ENCODE data around the gene RAP1GAP2.

The RAP1GAP2 gene

DNA sequence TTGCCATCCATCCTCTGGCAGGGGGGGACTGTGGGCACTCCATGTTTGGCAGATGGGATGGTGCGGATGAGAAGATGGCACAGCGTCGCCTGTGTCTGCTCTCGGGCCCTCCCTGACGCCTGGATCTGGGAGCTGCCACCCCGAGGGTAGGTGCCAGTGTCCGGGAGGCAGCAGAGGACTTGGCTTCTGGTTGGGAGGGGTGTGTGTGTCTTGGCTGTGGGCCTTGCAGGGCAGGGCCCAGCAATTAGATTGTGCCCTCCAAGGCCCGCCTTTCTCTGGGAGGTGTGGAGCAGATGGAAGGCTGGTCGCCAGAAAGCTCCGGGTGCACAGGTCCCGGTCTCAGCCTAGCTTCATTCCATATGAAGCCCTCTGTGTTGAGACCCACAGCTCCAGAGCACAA is 1.4 kb downstream of the RAP1GAP2 start:
- peaks cover 17% of the 10 kb centered on the region for H3K27me3 Mint-ChIP-seq (ENCODE audit: low read depth)
- no peak for DNase-seq (ENCODE audit: low spot score)
- peak overlapping the region; percentile 42 for H3K27ac Mint-ChIP-seq
- no peaks in the 10 kb centered on the region for H3K9me3 Mint-ChIP-seq
- H3K36me3 Mint-ChIP-seq (ENCODE audit: low read depth) = peaks cover 49% of the 10 kb centered on the region
- peaks cover 56% of the 10 kb centered on the region for H3K4me1 Mint-ChIP-seq (ENCODE audit: low read depth)
- peak overlapping the region; percentile 91 for H3K4me3 Mint-ChIP-seq

DNA sequence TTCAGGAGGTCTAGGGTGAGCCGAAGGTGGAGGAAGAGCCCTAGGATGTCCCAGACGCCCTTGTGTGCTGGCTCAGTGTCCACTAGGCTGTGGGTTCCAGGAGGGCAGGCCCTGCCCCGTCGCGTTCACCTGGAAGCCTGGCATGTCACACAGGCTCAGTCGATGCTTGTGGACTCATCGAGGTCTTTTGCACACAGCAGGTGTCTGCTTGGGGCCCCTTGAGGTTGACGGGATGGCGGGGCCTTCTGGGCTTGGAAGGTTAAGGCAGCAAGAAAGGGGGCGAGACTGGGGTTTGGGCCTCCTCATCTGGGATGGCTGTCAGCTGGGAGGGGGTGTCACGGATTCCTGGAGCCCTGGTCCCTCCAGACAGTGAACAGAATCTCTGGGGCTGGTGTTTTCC is 1.9 kb downstream of the RAP1GAP2 start:
- Mint-ChIP-seq H3K4me3 (peak overlapping the region; percentile 91), H3K27ac (no peak overlapping the region), H3K27me3 (ENCODE audit: low read depth) (peaks cover 15% of the 10 kb centered on the region), H3K9me3 (no peaks in the 10 kb centered on the region), H3K36me3 (ENCODE audit: low read depth) (peaks cover 54% of the 10 kb centered on the region), H3K4me1 (ENCODE audit: low read depth) (peaks cover 57% of the 10 kb centered on the region)
- no peak for DNase-seq (ENCODE audit: low spot score)

DNA sequence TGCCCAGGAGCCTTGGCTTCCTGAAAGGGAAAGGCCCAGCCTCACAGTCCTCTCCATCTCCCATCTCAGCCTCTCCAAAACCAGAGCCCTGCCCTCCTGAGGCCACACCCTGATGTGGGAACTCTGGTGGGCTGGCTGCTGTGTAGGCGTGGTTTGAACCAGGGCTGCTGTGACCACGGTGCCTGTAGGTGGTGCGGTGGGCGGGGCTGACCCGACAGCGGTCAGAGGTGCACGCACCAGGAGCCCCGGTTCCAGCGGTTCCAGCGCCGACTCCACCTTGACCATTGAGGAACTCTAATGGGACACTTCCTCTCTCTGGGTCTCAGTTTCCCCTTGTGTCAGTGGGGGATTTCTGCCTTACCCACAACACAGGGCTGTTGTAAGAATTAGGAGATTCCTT is 2.4 kb downstream of the RAP1GAP2 start:
- H3K27ac Mint-ChIP-seq = no peak overlapping the region
- no peak for DNase-seq (ENCODE audit: low spot score)
- H3K36me3 Mint-ChIP-seq (ENCODE audit: low read depth) = peaks cover 58% of the 10 kb centered on the region
- H3K4me1 Mint-ChIP-seq (ENCODE audit: low read depth) = peaks cover 52% of the 10 kb centered on the region
- no peaks in the 10 kb centered on the region for H3K9me3 Mint-ChIP-seq
- H3K27me3 Mint-ChIP-seq (ENCODE audit: low read depth) = peaks cover 15% of the 10 kb centered on the region
- H3K4me3 Mint-ChIP-seq = no peak overlapping the region

DNA sequence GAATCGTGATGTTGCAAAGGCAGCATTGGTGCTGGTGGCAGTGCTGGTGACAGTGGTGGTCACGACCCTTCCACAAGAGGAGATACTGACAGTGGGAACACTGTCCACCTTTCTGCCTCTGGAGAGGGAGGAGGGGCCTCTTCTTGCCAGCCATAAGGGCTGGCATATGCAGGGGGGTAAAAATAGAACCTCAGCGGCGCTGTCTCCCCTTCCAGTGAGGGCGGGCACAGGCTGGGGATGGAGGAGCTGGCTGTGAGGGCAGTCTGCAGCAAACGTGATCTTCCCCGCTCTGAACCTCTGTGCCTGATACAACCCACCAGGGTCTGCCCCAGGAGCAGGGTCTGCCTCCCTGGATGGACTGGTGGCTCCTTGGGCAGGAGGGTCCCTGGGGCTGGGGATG is 3.4 kb downstream of the RAP1GAP2 start:
- no peak for DNase-seq (ENCODE audit: low spot score)
- H3K27me3 Mint-ChIP-seq (ENCODE audit: low read depth) = peaks cover 12% of the 10 kb centered on the region
- H3K4me3 Mint-ChIP-seq = peak overlapping the region; percentile 8
- H3K4me1 Mint-ChIP-seq (ENCODE audit: low read depth) = peaks cover 43% of the 10 kb centered on the region
- no peaks in the 10 kb centered on the region for H3K9me3 Mint-ChIP-seq
- H3K27ac Mint-ChIP-seq = no peak overlapping the region
- H3K36me3 Mint-ChIP-seq (ENCODE audit: low read depth) = peaks cover 64% of the 10 kb centered on the region

DNA sequence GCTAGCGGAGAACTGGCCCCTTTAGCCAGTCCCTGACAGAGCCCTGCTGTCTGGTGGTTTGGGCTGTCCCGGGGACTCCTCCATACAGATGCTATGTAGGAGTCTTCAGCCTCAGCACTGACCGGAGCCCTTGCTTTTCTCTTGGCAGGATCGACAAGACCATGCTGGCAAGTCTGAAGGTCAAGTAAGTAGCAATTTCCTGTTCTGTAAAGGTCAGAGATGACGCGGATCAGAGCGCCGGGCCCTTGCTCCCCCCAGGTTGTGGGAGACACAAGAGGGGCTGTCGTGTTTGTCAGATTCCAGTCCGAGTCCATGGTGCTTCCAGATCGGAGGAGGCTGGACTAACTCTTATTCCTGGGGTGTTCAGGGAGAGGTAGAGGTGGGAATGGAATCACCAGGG is 4.1 kb downstream of the RAP1GAP2 start:
- DNase-seq (ENCODE audit: low spot score) = no peak
- Mint-ChIP-seq H3K4me3 (no peak overlapping the region), H3K27ac (no peak overlapping the region), H3K4me1 (ENCODE audit: low read depth) (peaks cover 39% of the 10 kb centered on the region), H3K27me3 (ENCODE audit: low read depth) (peaks cover 10% of the 10 kb centered on the region), H3K9me3 (no peaks in the 10 kb centered on the region), H3K36me3 (ENCODE audit: low read depth) (peaks cover 67% of the 10 kb centered on the region)

DNA sequence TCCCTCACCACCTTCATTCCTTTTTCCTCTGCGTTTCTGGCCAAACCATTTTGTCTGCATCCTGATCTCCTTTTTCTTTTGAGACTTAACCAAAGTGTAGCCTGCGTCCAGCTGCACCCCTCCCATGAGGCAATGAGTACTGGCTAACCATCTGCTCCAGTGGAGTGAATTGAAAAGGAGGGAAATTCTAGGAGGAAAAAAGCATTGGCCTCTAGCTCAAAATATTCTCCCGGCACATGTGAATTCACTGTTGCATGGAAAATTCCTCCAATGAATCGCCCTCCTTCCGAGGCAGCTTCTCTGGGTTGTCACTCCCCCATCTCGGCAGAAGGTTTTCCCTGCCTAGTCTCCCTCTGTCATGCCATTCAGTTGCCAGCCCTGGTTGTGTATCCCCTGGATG is 5.6 kb downstream of the RAP1GAP2 start:
- H3K27me3 Mint-ChIP-seq (ENCODE audit: low read depth) = peaks cover 1% of the 10 kb centered on the region
- H3K4me3 Mint-ChIP-seq = no peak overlapping the region
- no peaks in the 10 kb centered on the region for H3K9me3 Mint-ChIP-seq
- H3K36me3 Mint-ChIP-seq (ENCODE audit: low read depth) = peaks cover 60% of the 10 kb centered on the region
- H3K27ac Mint-ChIP-seq = no peak overlapping the region
- peaks cover 30% of the 10 kb centered on the region for H3K4me1 Mint-ChIP-seq (ENCODE audit: low read depth)
- no peak for DNase-seq (ENCODE audit: low spot score)

DNA sequence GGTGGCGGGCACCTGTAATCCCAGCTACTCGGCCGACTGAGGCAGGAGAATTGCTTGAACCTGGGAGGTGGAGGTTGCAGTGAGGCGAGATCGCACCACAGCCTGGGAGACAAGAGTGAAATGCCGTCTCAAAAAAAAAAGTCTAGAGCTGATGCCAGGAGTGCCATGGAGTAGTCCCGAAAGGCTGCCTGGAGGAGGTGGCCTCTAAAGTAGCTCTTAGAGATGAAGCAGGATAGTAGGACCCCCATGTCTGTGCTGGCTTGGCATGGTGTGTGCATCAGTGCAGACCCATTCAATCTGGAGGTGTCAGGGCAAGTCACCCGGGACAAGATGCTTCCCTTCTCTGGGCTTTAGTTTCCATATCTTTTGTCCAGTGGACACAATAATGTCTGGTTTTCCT is 6.3 kb downstream of the RAP1GAP2 start:
- Mint-ChIP-seq H3K27me3 (ENCODE audit: low read depth) (no peaks in the 10 kb centered on the region), H3K36me3 (ENCODE audit: low read depth) (peaks cover 53% of the 10 kb centered on the region), H3K4me1 (ENCODE audit: low read depth) (peaks cover 26% of the 10 kb centered on the region), H3K27ac (no peak overlapping the region), H3K4me3 (no peak overlapping the region), H3K9me3 (no peaks in the 10 kb centered on the region)
- no peak for DNase-seq (ENCODE audit: low spot score)

DNA sequence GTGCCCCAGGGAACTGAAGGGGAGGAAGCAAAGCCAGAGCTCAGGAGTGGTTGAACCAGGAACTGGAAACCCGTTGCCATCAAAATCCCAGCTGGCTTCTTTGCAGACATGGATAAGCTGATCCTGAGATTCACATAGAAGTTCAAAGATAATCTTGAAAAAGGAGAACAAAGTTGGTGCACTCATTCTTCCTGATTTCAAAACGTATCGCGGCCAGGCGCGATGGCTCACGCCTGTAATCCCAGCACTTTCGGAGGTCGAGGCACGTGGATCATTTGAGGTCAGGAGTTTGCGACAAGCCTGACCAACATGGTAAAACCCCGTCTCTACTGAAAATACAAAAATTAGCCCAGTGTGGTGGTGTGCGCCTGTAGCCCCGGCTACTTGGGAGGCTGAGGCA is 7.1 kb downstream of the RAP1GAP2 start:
- no peak for DNase-seq (ENCODE audit: low spot score)
- Mint-ChIP-seq H3K9me3 (no peaks in the 10 kb centered on the region), H3K27me3 (ENCODE audit: low read depth) (no peaks in the 10 kb centered on the region), H3K4me3 (no peak overlapping the region), H3K36me3 (ENCODE audit: low read depth) (peaks cover 48% of the 10 kb centered on the region), H3K27ac (no peak overlapping the region), H3K4me1 (ENCODE audit: low read depth) (peaks cover 18% of the 10 kb centered on the region)

DNA sequence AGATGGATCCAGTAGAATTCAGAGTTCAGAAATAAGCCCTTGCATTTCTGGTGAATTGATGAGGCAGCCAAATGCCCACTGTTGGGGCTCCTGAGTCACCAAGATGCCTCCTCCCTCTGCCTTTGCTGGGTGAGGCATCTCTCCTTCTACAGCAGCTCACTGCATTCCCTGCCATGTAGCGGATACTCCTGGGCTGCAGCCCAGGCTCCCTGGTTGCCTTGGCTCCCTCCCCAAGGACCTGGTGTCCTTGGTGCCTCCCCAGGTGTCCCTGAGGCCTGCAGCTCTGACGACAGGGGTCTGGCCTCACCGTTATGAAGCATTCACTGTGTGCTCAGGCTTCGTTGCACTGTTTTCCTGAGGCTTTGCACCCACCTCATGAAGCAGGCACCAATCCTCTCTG is 7.7 kb downstream of the RAP1GAP2 start:
- Mint-ChIP-seq H3K9me3 (no peaks in the 10 kb centered on the region), H3K4me1 (ENCODE audit: low read depth) (peaks cover 16% of the 10 kb centered on the region), H3K27me3 (ENCODE audit: low read depth) (no peaks in the 10 kb centered on the region), H3K4me3 (no peak overlapping the region), H3K36me3 (ENCODE audit: low read depth) (peaks cover 50% of the 10 kb centered on the region), H3K27ac (no peak overlapping the region)
- no peak for DNase-seq (ENCODE audit: low spot score)

DNA sequence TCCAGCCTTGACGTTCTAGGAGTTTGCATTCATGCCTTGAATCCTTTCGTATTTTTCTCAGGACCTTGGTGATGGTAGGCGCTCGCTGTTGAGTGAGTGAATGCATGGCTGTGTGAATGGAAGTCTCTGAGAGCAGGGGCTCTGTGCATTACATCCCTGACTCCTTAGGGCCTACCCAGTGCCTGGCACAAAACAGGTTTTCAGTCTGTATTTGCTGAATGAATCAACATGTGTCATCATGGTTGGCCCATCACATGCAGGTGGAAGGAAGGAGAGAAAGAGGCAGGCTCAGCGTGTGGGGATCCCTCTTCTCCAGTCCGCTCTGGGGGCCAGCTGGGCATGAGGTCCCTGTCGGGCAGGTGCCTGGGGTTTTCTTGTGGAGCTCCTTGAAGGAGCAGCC is 8.7 kb downstream of the RAP1GAP2 start:
- Mint-ChIP-seq H3K36me3 (ENCODE audit: low read depth) (peaks cover 43% of the 10 kb centered on the region), H3K4me3 (no peak overlapping the region), H3K9me3 (no peaks in the 10 kb centered on the region), H3K27me3 (ENCODE audit: low read depth) (no peaks in the 10 kb centered on the region), H3K27ac (no peak overlapping the region), H3K4me1 (ENCODE audit: low read depth) (peaks cover 11% of the 10 kb centered on the region)
- DNase-seq (ENCODE audit: low spot score) = no peak

DNA sequence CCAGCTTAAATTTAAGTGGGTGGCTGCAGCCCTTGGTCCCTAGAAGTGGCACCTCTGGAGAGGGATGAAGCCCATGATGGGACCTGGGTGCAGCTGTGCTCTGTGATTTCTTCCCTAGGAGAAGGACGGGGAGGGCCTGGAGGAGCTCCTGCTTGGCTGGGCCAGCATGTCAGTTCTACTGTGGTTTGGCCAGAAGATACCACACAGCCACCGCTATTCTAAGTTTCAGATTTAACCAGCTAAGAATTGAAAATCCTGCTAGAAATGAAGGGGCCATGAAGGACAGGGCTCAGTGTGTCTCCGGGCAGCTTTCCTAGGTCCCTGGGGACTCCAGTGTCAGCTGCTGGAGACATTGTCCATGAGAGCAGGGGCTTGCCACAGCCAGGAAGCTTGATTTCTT is 9.7 kb downstream of the RAP1GAP2 start:
- no peak for DNase-seq (ENCODE audit: low spot score)
- Mint-ChIP-seq H3K27me3 (ENCODE audit: low read depth) (no peaks in the 10 kb centered on the region), H3K4me3 (no peak overlapping the region), H3K27ac (no peak overlapping the region), H3K36me3 (ENCODE audit: low read depth) (peaks cover 38% of the 10 kb centered on the region), H3K9me3 (no peaks in the 10 kb centered on the region), H3K4me1 (ENCODE audit: low read depth) (peaks cover 9% of the 10 kb centered on the region)

DNA sequence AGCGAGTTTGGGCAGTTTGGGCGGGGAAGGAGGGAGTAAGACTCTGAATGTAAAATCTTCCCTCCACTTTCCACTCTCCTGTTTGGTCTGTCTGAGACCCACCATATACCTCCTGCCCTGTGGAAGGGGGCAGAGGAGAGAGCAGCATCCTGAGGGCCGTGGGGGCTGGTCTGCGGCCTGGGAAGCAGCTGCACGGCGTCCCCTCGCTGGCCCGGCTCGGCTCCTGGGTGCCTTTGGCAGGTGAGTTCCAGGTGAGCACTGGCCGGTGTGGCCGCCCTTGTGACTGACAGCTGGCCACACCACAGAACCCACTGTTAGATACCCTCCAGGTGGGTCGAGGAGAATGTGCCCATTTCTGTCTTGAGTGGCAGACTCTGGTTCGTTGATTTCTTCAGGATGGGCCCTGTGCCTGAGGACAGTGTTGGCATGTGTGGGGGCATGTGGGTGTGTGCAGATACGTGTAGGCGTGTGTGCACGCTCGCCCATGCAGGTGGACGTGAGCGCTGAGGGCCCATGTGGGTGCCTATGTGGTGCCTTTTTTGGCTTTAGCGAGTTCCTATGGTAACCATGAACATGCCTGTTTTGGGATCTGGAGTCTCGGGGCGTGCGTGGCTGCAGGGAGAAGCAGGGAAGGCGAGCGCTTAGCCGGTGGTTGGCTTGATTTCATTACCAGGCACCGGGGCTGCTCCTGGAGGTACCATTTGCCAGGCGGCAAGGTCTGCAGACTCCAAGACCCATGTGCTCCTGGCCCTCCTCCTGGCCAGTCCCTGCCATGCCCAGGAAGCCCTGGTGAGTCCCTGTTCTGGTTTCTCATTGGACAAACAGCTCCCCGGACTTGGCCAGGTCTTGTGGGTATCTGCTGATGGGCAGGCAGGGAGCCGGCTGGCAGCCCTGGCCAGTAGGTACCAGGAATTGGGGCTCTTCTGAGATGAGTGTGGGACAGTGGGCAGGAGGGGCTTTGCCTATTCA is 12.4 kb downstream of the RAP1GAP2 start:
- Mint-ChIP-seq H3K9me3 (no peaks in the 10 kb centered on the region), H3K27me3 (ENCODE audit: low read depth) (peaks cover 13% of the 10 kb centered on the region), H3K4me1 (ENCODE audit: low read depth) (peaks cover 19% of the 10 kb centered on the region), H3K36me3 (ENCODE audit: low read depth) (peaks cover 31% of the 10 kb centered on the region), H3K4me3 (no peak overlapping the region), H3K27ac (no peak overlapping the region)
- DNase-seq (ENCODE audit: low spot score) = no peak

DNA sequence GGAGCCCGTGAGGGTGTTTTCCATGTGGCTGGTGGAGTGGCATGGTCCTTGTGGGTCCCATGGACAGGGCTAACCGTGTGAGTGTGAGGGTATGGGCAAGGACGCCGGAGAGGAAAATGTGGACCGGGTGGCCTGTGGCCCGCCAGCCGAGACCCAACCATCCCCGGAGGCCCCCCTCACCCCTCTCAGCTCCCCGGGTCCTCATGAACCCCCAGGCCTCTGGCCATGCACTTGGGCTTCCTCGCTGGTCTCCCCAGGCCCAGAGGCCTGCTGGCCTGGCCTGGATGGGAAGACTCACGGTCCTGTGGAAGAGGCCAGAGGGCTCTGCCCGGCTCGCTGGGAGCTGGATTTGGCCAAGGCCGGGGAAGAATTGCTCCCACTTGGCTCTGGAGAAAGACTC is 13.1 kb downstream of the RAP1GAP2 start:
- Mint-ChIP-seq H3K36me3 (ENCODE audit: low read depth) (peaks cover 32% of the 10 kb centered on the region), H3K4me3 (no peak overlapping the region), H3K9me3 (no peaks in the 10 kb centered on the region), H3K4me1 (ENCODE audit: low read depth) (peaks cover 25% of the 10 kb centered on the region), H3K27ac (no peak overlapping the region), H3K27me3 (ENCODE audit: low read depth) (peaks cover 13% of the 10 kb centered on the region)
- no peak for DNase-seq (ENCODE audit: low spot score)

DNA sequence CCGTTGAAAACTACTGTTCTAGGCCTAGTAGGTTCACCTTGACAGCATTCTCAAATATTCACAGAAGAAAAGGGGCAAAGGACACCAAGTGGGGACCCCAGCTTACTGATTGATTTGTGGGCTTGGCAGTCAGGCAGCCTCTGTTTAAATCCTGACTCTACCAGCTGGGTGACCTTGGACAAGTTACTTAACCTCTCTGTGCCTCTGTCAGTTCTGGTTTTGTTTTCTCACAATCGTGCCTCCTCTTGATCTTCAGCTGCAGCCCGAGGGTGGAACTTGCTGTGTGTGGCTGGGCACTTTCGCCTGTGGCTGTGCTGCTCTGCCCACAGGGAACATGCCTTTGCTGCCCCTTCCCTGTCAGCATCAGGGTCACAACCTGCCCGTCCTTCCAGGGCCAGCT is 17.8 kb downstream of the RAP1GAP2 start:
- H3K4me1 Mint-ChIP-seq (ENCODE audit: low read depth) = peaks cover 29% of the 10 kb centered on the region
- peaks cover 20% of the 10 kb centered on the region for H3K36me3 Mint-ChIP-seq (ENCODE audit: low read depth)
- peaks cover 18% of the 10 kb centered on the region for H3K27me3 Mint-ChIP-seq (ENCODE audit: low read depth)
- peak; percentile 29 for DNase-seq (ENCODE audit: low spot score)
- no peaks in the 10 kb centered on the region for H3K9me3 Mint-ChIP-seq
- peak overlapping the region; percentile 94 for H3K27ac Mint-ChIP-seq
- H3K4me3 Mint-ChIP-seq = peak overlapping the region; percentile 82

All from T-helper 2 cell treated with Interferon-gamma antibody and Interleukin-4, amounts not matched to agents 5 μg/mL and 100 μg/mL, for 36 hours (primary cell).